ENCODE measurements around the gene TSPAN16. TPM values are rescaled to one million over a fixed set of nuclear protein-coding genes. Genes with fewer than 3 reads are reported as not detected.

TSPAN16 gene
- total and polyA plus RNA-seq, 2 experiments from 2014 or later = not detected

- 0 out of 3 replicates have a peak, but pooled peaks cover 2% of the 10 kb centered on the region for H3K4me1 Mint-ChIP-seq
- H3K9me3 Mint-ChIP-seq = no peaks in the 10 kb centered on the region
- Histone ChIP-seq H3K27ac (ENCODE audit: low read depth) (no peak overlapping the region), H3K36me3 (ENCODE audit: insufficient read depth) (no peaks in the 10 kb centered on the region), H3K4me1 (ENCODE audit: insufficient read depth) (no peaks in the 10 kb centered on the region), H3K4me3 (no peak overlapping the region), H3F3A (replicated peaks; ENCODE audit: low read depth) (no peaks in the 10 kb centered on the region), H3K79me2 (replicated peaks; ENCODE audit: insufficient read depth) (no peaks in the 10 kb centered on the region), H3K4me2 (no peak overlapping the region), H3K9me2 (ENCODE audit: insufficient read depth) (no peaks in the 10 kb centered on the region), H4K20me1 (replicated peaks; ENCODE audit: insufficient read depth) (no peaks in the 10 kb centered on the region), H2AFZ (no peak overlapping the region), H3K27me3 (ENCODE audit: insufficient read depth) (no peaks in the 10 kb centered on the region)
- H3K36me3 Mint-ChIP-seq (ENCODE audit: low read depth) = no peaks in the 10 kb centered on the region
- TF ChIP-seq ZNF114 (CRISPR knock-in tag; IDR thresholded peaks at IDR 0.05) (no peak), CREB1 (CRISPR knock-in tag; IDR thresholded peaks at IDR 0.05; ENCODE audit: low read depth) (no peak), REST (IDR thresholded peaks at IDR 0.05; ENCODE audit: unreplicated experiment) (no peak), CTCF (conservative IDR thresholded peaks at IDR 0.05; ENCODE audit: low read depth in 2 of 2) (no peak), EZH2 (IDR thresholded peaks at IDR 0.05; ENCODE audit: low read depth, unreplicated experiment) (no peak), JUNB (IDR thresholded peaks at IDR 0.05; ENCODE audit: unreplicated experiment) (no peak), POLR2AphosphoS5 (IDR thresholded peaks at IDR 0.05; ENCODE audit: low read depth) (no peak), STAT1 (IDR thresholded peaks at IDR 0.05; ENCODE audit: unreplicated experiment) (no peak), EZH2phosphoT487 (IDR thresholded peaks at IDR 0.05; ENCODE audit: unreplicated experiment) (no peak), ZNF331 (CRISPR knock-in tag; IDR thresholded peaks at IDR 0.05; ENCODE audit: low read depth) (no peak), NANOG (IDR thresholded peaks at IDR 0.05; ENCODE audit: borderline replicate concordance) (no peak)
- TF ChIP-seq, protein P1, sequence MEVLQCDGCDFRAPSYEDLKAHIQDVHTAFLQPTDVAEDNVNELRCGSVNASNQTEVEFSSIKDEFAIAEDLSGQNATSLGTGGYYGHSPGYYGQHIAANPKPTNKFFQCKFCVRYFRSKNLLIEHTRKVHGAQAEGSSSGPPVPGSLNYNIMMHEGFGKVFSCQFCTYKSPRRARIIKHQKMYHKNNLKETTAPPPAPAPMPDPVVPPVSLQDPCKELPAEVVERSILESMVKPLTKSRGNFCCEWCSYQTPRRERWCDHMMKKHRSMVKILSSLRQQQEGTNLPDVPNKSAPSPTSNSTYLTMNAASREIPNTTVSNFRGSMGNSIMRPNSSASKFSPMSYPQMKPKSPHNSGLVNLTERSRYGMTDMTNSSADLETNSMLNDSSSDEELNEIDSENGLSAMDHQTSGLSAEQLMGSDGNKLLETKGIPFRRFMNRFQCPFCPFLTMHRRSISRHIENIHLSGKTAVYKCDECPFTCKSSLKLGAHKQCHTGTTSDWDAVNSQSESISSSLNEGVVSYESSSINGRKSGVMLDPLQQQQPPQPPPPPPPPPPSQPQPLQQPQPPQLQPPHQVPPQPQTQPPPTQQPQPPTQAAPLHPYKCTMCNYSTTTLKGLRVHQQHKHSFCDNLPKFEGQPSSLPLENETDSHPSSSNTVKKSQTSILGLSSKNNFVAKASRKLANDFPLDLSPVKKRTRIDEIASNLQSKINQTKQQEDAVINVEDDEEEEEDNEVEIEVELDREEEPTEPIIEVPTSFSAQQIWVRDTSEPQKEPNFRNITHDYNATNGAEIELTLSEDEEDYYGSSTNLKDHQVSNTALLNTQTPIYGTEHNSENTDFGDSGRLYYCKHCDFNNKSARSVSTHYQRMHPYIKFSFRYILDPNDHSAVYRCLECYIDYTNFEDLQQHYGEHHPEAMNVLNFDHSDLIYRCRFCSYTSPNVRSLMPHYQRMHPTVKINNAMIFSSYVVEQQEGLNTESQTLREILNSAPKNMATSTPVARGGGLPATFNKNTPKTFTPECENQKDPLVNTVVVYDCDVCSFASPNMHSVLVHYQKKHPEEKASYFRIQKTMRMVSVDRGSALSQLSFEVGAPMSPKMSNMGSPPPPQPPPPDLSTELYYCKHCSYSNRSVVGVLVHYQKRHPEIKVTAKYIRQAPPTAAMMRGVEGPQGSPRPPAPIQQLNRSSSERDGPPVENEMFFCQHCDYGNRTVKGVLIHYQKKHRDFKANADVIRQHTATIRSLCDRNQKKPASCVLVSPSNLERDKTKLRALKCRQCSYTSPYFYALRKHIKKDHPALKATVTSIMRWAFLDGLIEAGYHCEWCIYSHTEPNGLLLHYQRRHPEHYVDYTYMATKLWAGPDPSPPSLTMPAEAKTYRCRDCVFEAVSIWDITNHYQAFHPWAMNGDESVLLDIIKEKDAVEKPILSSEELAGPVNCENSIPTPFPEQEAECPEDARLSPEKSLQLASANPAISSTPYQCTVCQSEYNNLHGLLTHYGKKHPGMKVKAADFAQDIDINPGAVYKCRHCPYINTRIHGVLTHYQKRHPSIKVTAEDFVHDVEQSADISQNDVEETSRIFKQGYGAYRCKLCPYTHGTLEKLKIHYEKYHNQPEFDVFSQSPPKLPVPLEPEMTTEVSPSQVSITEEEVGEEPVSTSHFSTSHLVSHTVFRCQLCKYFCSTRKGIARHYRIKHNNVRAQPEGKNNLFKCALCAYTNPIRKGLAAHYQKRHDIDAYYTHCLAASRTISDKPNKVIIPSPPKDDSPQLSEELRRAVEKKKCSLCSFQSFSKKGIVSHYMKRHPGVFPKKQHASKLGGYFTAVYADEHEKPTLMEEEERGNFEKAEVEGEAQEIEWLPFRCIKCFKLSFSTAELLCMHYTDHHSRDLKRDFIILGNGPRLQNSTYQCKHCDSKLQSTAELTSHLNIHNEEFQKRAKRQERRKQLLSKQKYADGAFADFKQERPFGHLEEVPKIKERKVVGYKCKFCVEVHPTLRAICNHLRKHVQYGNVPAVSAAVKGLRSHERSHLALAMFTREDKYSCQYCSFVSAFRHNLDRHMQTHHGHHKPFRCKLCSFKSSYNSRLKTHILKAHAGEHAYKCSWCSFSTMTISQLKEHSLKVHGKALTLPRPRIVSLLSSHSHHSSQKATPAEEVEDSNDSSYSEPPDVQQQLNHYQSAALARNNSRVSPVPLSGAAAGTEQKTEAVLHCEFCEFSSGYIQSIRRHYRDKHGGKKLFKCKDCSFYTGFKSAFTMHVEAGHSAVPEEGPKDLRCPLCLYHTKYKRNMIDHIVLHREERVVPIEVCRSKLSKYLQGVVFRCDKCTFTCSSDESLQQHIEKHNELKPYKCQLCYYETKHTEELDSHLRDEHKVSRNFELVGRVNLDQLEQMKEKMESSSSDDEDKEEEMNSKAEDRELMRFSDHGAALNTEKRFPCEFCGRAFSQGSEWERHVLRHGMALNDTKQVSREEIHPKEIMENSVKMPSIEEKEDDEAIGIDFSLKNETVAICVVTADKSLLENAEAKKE (CRISPR knock-in tag; IDR thresholded peaks at IDR 0.05) = no peak
- TF ChIP-seq, protein P2, sequence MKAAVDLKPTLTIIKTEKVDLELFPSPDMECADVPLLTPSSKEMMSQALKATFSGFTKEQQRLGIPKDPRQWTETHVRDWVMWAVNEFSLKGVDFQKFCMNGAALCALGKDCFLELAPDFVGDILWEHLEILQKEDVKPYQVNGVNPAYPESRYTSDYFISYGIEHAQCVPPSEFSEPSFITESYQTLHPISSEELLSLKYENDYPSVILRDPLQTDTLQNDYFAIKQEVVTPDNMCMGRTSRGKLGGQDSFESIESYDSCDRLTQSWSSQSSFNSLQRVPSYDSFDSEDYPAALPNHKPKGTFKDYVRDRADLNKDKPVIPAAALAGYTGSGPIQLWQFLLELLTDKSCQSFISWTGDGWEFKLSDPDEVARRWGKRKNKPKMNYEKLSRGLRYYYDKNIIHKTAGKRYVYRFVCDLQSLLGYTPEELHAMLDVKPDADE (IDR thresholded peaks at IDR 0.05) = no peak
- H3K27ac Mint-ChIP-seq = no peak overlapping the region
- DNase-seq (ENCODE audit: low spot score) (no peak), ATAC-seq (no peak)
- H3K4me3 Mint-ChIP-seq = no peak overlapping the region
- H3K27me3 Mint-ChIP-seq (ENCODE audit: insufficient read depth, low read depth, poor library complexity) = peaks cover 3% of the 10 kb centered on the region
Observed at GRCh38 chr19:11299946-11300810, 4.2 kb downstream of the TSPAN16 start.
